Keratinocyte (primary cell): Measurements from ENCODE around the gene ELFN2. TPM values are rescaled to one million over a fixed set of nuclear protein-coding genes. Genes with fewer than 3 reads are reported as not detected.

Experiments
- DNase-seq: peaks from one replicate; pipeline ENCODE4 v3.0.0-alpha.2; 2011; ENCODE audit warnings: low read depth, missing footprints, low spot score
- FAIRE-seq: peaks from 2 replicates; lab custom pipeline; 2011; peaks lifted over from hg19 to GRCh38; lab: Jason Lieb, UNC
- H2AFZ ChIP-seq: 2 replicates; pipeline ENCODE4 v1.6.0; 2012; ENCODE audit warnings: low read length, control low read depth, inconsistent platforms; ENCODE audit not compliant: control insufficient read depth
- H3K27ac ChIP-seq: 2 replicates; pipeline ENCODE4 v1.5.1; 2011; ENCODE audit warnings: low read length; ENCODE audit not compliant: control insufficient read depth, insufficient read depth
- H3K27me3 ChIP-seq: 3 replicates; pipeline ENCODE4 v1.6.0; 2011; ENCODE audit warnings: low read length; ENCODE audit not compliant: control insufficient read depth, insufficient read depth; ENCODE audit errors: extremely low read depth
- H3K36me3 ChIP-seq, 2 experiments: 2 replicates in 1 of 2; 3 replicates in 1 of 2; pipeline ENCODE4 v1.5.1; 2011; ENCODE audit warnings: low read length in 2 of 2, mild to moderate bottlenecking in 1 of 2; ENCODE audit not compliant: control insufficient read depth in 2 of 2, insufficient read depth in 2 of 2; ENCODE audit errors: extremely low read depth in 1 of 2
- H3K4me1 ChIP-seq: 3 replicates; pipeline ENCODE4 v1.5.1; 2011; ENCODE audit warnings: low read length; ENCODE audit not compliant: control insufficient read depth, insufficient read depth; ENCODE audit errors: extremely low read depth
- H3K4me2 ChIP-seq: 3 replicates; pipeline ENCODE4 v1.6.0; 2011; ENCODE audit warnings: low read depth, low read length; ENCODE audit not compliant: control insufficient read depth, insufficient read depth; ENCODE audit errors: extremely low read depth
- H3K4me3 ChIP-seq, 3 experiments: fragments of 200-600 bp in 1 of 3; sonication (generic) in 1 of 3; 2 replicates in 2 of 3; 3 replicates in 1 of 3; pipeline ENCODE4 v1.5.1; 2011 to 2016; ENCODE audit warnings: low read length in 3 of 3, mild to moderate bottlenecking in 3 of 3, control low read depth in 2 of 3, inconsistent platforms in 1 of 3, low read depth in 1 of 3, mixed read lengths in 1 of 3, mixed run types in 1 of 3, moderate library complexity in 1 of 3; ENCODE audit not compliant: control insufficient read depth in 2 of 3, insufficient read depth in 2 of 3; ENCODE audit errors: extremely low read depth in 1 of 3
- H3K79me2 ChIP-seq: 2 replicates; pipeline ENCODE4 v1.6.0; 2012; ENCODE audit warnings: low read length; ENCODE audit not compliant: control insufficient read depth, insufficient read depth
- H3K9ac ChIP-seq: 3 replicates; pipeline ENCODE4 v1.6.0; 2011; ENCODE audit warnings: low read length; ENCODE audit not compliant: control insufficient read depth, insufficient read depth; ENCODE audit errors: extremely low read depth
- H3K9me1 ChIP-seq: 3 replicates; pipeline ENCODE4 v1.6.0; 2011; ENCODE audit warnings: low read length; ENCODE audit not compliant: control insufficient read depth, insufficient read depth; ENCODE audit errors: extremely low read depth
- H3K9me3 ChIP-seq: 2 replicates; pipeline ENCODE4 v1.5.1; 2012; ENCODE audit warnings: low read depth, low read length; ENCODE audit not compliant: control insufficient read depth
- H4K20me1 ChIP-seq: 3 replicates; pipeline ENCODE4 v1.6.0; 2011; ENCODE audit warnings: low read length; ENCODE audit not compliant: control insufficient read depth, insufficient read depth; ENCODE audit errors: extremely low read depth
- CTCF ChIP-seq, 3 experiments: IDR thresholded peaks in 1 of 3; conservative IDR thresholded peaks in 1 of 3; optimal IDR thresholded peaks in 1 of 3; 2 replicates in 2 of 3; 3 replicates in 1 of 3; pipeline versions ENCODE3 to v1.5.1; 2011; ENCODE audit warnings: low read length in 3 of 3, mild to moderate bottlenecking in 3 of 3, moderate library complexity in 2 of 3, control low read depth in 1 of 3, inconsistent platforms in 1 of 3; ENCODE audit not compliant: insufficient read depth in 2 of 3; ENCODE audit errors: extremely low read depth in 1 of 3
- EZH2 ChIP-seq: IDR thresholded peaks from one replicate; pipeline ENCODE4 v1.6.1; 2012; ENCODE audit warnings: inconsistent platforms, mild to moderate bottlenecking, low read length, moderate library complexity
- dilution Hi-C: fragments of 300-500 bp; cut with MboI; formaldehyde crosslinking; loops from one replicate; pipeline ENCODE4 v1.7.0; 2020; ENCODE audit warnings: low sequenced_read_pairs; ENCODE audit not compliant: extremely low pct_ligation_motif_present
- polyA plus RNA-seq, 5 experiments: library from polyadenylated mRNA; depleted of rRNA in 3 of 5; stranded (reverse) in 3 of 5; stranded (forward) in 1 of 5; unstranded in 1 of 5; fragments of >200 nt; gene quantifications; 1 replicate in 1 of 5; 2 replicates in 3 of 5; 3 replicates in 1 of 5; pipeline versions ENCODE4 v1.2.1 to v1.2.3, GENCODE V29; 2011 to 2012; ENCODE audit warnings: missing spikeins in 2 of 5, low read depth in 1 of 5, low replicate concordance in 1 of 5

The ELFN2 gene
- polyA plus RNA-seq, 1 donor (not counting 4 experiments of a cell fraction or from before 2014, with no cell fraction given): 0.13 TPM

DNA sequence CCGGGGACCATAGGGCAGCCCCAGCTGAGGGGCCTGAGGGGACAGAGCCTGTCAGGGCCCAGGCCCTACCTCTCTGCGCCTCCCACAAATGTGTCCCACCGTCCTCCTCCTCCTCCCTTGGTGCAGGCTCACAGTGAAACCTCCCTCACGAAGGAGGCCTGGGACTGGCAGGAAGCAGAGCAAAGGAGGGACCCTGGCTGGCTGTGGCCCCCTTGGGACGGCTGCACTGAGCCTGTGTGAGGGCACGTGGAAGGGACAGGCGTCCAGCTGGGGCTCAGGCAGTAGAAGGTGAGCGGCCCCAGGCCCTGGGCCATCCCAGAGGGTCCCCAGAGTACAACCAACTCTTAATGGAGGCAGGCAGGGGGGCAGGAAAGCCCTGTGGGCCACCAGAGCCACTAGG, 60.7 kb downstream of the ELFN2 start:
- dilution Hi-C loops: no loop called here
- Histone ChIP-seq H3K9ac (no peak overlapping the region), H3K36me3 (no peaks in the 10 kb centered on the region), H3K27me3 (no peaks in the 10 kb centered on the region), H3K79me2 (no peaks in the 10 kb centered on the region), H3K9me1 (no peaks in the 10 kb centered on the region), H3K27ac (no peak overlapping the region), H4K20me1 (no peaks in the 10 kb centered on the region), H2AFZ (no peak overlapping the region), H3K9me3 (no peaks in the 10 kb centered on the region), H3K4me2 (no peak overlapping the region), H3K4me3 (no peak overlapping the region), H3K4me1 (no peaks in the 10 kb centered on the region)
- no peak for FAIRE-seq
- TF ChIP-seq CTCF (optimal IDR thresholded peaks at IDR 0.05 in 1 of 3, IDR thresholded peaks at IDR 0.05 in 1 of 3, conservative IDR thresholded peaks at IDR 0.05 in 1 of 3; ENCODE audit: extremely low read depth in 1 of 3, insufficient read depth in 2 of 3, low read length in 3 of 3) (no peak), EZH2 (no peak)
- no peak for DNase-seq

DNA sequence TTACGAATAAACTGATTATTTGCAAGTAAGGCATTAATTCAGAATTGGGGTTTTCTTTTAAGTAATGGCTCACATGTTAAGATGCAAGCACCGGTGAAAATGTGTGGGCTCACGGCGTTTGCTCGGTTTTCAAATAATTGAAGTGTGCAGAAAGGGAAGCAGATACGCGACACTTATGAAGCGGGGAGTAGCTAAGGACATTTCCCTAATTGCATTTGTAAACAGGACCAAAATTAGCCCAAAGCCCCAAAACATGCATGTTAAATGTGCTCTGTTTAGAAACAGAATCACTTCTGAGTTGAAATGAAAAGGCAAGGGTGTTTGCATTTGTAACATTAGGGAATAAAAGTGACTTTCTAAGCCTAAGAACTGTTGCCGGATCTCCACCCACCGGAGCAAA, 61.3 kb downstream of the ELFN2 start:
- Histone ChIP-seq H3K9me3 (no peaks in the 10 kb centered on the region), H3K4me3 (no peak overlapping the region), H3K4me2 (no peak overlapping the region), H2AFZ (no peak overlapping the region), H3K27ac (no peak overlapping the region), H3K79me2 (no peaks in the 10 kb centered on the region), H3K36me3 (no peaks in the 10 kb centered on the region), H3K4me1 (no peaks in the 10 kb centered on the region), H3K9ac (no peak overlapping the region), H3K9me1 (no peaks in the 10 kb centered on the region), H4K20me1 (no peaks in the 10 kb centered on the region), H3K27me3 (no peaks in the 10 kb centered on the region)
- TF ChIP-seq CTCF (optimal IDR thresholded peaks at IDR 0.05 in 1 of 3, IDR thresholded peaks at IDR 0.05 in 1 of 3, conservative IDR thresholded peaks at IDR 0.05 in 1 of 3; ENCODE audit: extremely low read depth in 1 of 3, insufficient read depth in 2 of 3, low read length in 3 of 3) (no peak), EZH2 (no peak)
- dilution Hi-C loops: no loop called here
- no peak for FAIRE-seq
- no peak for DNase-seq
